SK-N-SH treated with all-trans-retinoic acid at 6 μM for 48 hours (cell line): ENCODE results near the gene BCL2L13.

Experiments used
- ATAC-seq: fragments of 200-7000 bp; cut with Tn5 transposase; 3 replicates; pipeline ENCODE4 v1.9.1; 2020; ENCODE audit warnings: mild to moderate bottlenecking, moderate library complexity
- BACH2 ChIP-seq: fragments of 250-450 bp; sonication (Bioruptor Pico); IDR thresholded peaks from 2 replicates; pipeline ENCODE4 v1.9.0; 2021; ENCODE audit warnings: mild to moderate bottlenecking, borderline replicate concordance
- CREB5 ChIP-seq: fragments of 250-450 bp; sonication (Bioruptor Pico); IDR thresholded peaks from 2 replicates; pipeline ENCODE4 v1.5.1; 2020; ENCODE audit warnings: low read depth, mild to moderate bottlenecking, moderate library complexity
- CSDC2 ChIP-seq: fragments of 250-450 bp; sonication (Bioruptor Pico); IDR thresholded peaks from 2 replicates; pipeline ENCODE4 v1.5.0; 2020; ENCODE audit warnings: mild to moderate bottlenecking, moderate library complexity
- CSRNP3 ChIP-seq: fragments of 250-450 bp; sonication (Bioruptor Pico); IDR thresholded peaks from 2 replicates; pipeline ENCODE4 v1.5.1; 2021; ENCODE audit warnings: mild to moderate bottlenecking, moderate library complexity
- ESRRG ChIP-seq: fragments of 250-450 bp; sonication (Bioruptor Pico); IDR thresholded peaks from 2 replicates; pipeline ENCODE4 v1.6.1; 2021; ENCODE audit warnings: mild to moderate bottlenecking
- GLIS3 ChIP-seq: fragments of 250-450 bp; sonication (Bioruptor Pico); IDR thresholded peaks from 2 replicates; pipeline ENCODE4 v1.5.0; 2020; ENCODE audit warnings: mild to moderate bottlenecking, moderate library complexity
- ISL1 ChIP-seq: fragments of 250-450 bp; sonication (Bioruptor Pico); IDR thresholded peaks from 2 replicates; pipeline ENCODE4 v2.1.2; 2022; ENCODE audit warnings: mild to moderate bottlenecking, moderate library complexity
- OSR1 ChIP-seq: fragments of 250-450 bp; sonication (Bioruptor Pico); IDR thresholded peaks from 2 replicates; pipeline ENCODE4 v1.8.0; 2022; ENCODE audit warnings: moderate library complexity, mild to moderate bottlenecking, inconsistent platforms
- PATZ1 ChIP-seq: fragments of 250-450 bp; sonication (Bioruptor Pico); IDR thresholded peaks from 2 replicates; pipeline ENCODE4 v1.8.0; 2020; ENCODE audit warnings: mild to moderate bottlenecking, moderate library complexity, borderline replicate concordance
- POU6F1 ChIP-seq: fragments of 250-450 bp; sonication (Bioruptor Pico); IDR thresholded peaks from 2 replicates; pipeline ENCODE4 v1.8.0; 2021; ENCODE audit warnings: low read depth, mild to moderate bottlenecking, moderate library complexity, borderline replicate concordance
- PPARA ChIP-seq: fragments of 250-450 bp; sonication (Bioruptor Pico); IDR thresholded peaks from 2 replicates; pipeline ENCODE4 v1.5.0; 2020; ENCODE audit warnings: mild to moderate bottlenecking, borderline replicate concordance
- RARB ChIP-seq: fragments of 250-450 bp; sonication (Bioruptor Pico); IDR thresholded peaks from 2 replicates; pipeline ENCODE4 v1.8.0; 2021; ENCODE audit warnings: mild to moderate bottlenecking, moderate library complexity
- SNAI2 ChIP-seq: fragments of 250-450 bp; sonication (Bioruptor Pico); IDR thresholded peaks from 2 replicates; pipeline ENCODE4 v1.5.0; 2020; ENCODE audit warnings: mild to moderate bottlenecking, moderate library complexity
- TCF4 ChIP-seq: fragments of 250-450 bp; sonication (Bioruptor Pico); IDR thresholded peaks from 2 replicates; pipeline ENCODE4 v1.8.0; 2021; ENCODE audit warnings: mild to moderate bottlenecking, moderate library complexity, borderline replicate concordance
- TOX ChIP-seq: fragments of 250-450 bp; sonication (Bioruptor Pico); IDR thresholded peaks from 2 replicates; pipeline ENCODE4 v1.8.0; 2021; ENCODE audit warnings: mild to moderate bottlenecking, moderate library complexity, borderline replicate concordance
- TSHZ2 ChIP-seq: fragments of 250-450 bp; sonication (Bioruptor Pico); IDR thresholded peaks from 2 replicates; pipeline ENCODE4 v1.5.0; 2020; ENCODE audit warnings: mild to moderate bottlenecking, moderate library complexity
- ZFP3 ChIP-seq: fragments of 250-450 bp; sonication (Bioruptor Pico); IDR thresholded peaks from 2 replicates; pipeline ENCODE4 v1.5.0; 2020; ENCODE audit warnings: mild to moderate bottlenecking, moderate library complexity
- ZFP30 ChIP-seq: fragments of 450-650 bp; formaldehyde crosslinking; IDR thresholded peaks from 2 replicates; pipeline ENCODE4 v1.5.0; 2022; ENCODE audit warnings: mild to moderate bottlenecking, moderate library complexity
- ZNF565 ChIP-seq: fragments of 450-650 bp; formaldehyde crosslinking; conservative IDR thresholded peaks from 2 replicates; pipeline ENCODE4 v1.5.0; 2020; ENCODE audit warnings: low read depth, mild to moderate bottlenecking, moderate library complexity
- ZNF70 ChIP-seq: fragments of 450-650 bp; formaldehyde crosslinking; IDR thresholded peaks from 2 replicates; pipeline ENCODE4 v1.5.0; 2020; ENCODE audit warnings: mild to moderate bottlenecking, moderate library complexity
- ZNF8 ChIP-seq: fragments of 450-650 bp; formaldehyde crosslinking; IDR thresholded peaks from 2 replicates; pipeline ENCODE4 v1.5.0; 2020; ENCODE audit warnings: mild to moderate bottlenecking, moderate library complexity

The BCL2L13 gene

GRCh38 chr22:17774206-17774925 lies 135.8 kb downstream of the BCL2L13 start, which contains the start of gene BID:
Gene BID, minus strand, starts transcription at chr22:17774469. Its CDS starts 24,353 bp downstream, at chr22:17750116.
- peak; percentile 19 for ATAC-seq
- TF ChIP-seq ZNF8 (CRISPR knock-in tag) (no peak), PATZ1 (CRISPR knock-in tag) (no peak), POU6F1 (CRISPR knock-in tag) (no peak), TCF4 (CRISPR knock-in tag) (no peak), GLIS3 (CRISPR knock-in tag) (no peak), PPARA (CRISPR knock-in tag) (no peak), CSRNP3 (CRISPR knock-in tag) (no peak)

GRCh38 chr22:17774926-17775685 lies 136.5 kb downstream of the BCL2L13 start:
- TF ChIP-seq ZNF565 (no peak), TSHZ2 (no peak), ESRRG (CRISPR knock-in tag) (no peak), ZNF70 (CRISPR knock-in tag) (no peak), TCF4 (CRISPR knock-in tag) (no peak), RARB (no peak), CREB5 (CRISPR knock-in tag) (no peak), ZFP30 (CRISPR knock-in tag) (no peak), CSRNP3 (CRISPR knock-in tag) (no peak), BACH2 (CRISPR knock-in tag) (no peak), TOX (CRISPR knock-in tag) (no peak), CSDC2 (CRISPR knock-in tag) (no peak), ZFP3 (CRISPR knock-in tag) (no peak), SNAI2 (CRISPR knock-in tag) (no peak), OSR1 (no peak), ISL1 (CRISPR knock-in tag) (no peak), ZNF8 (CRISPR knock-in tag) (no peak)
- no peak for ATAC-seq
